Kidney (tissue), 14 donors: ENCODE measurements around the gene PKLR. TPM values are rescaled to one million over a fixed set of nuclear protein-coding genes. Genes with fewer than 3 reads are reported as not detected.
"Not testable (repeated sequence)": the region's sequence is repeated elsewhere in the genome, so short reads cannot be mapped to it uniquely, and the experiment has no call there.

Experiments
- DNase-seq, 5 donors: peaks; one replicate each; pipeline ENCODE4 v3.0.0-alpha.2; 2013 to 2020
- FAIRE-seq: peaks from 2 replicates; lab custom pipeline; 2012; peaks lifted over from hg19 to GRCh38; lab: Jason Lieb, UNC
- H3K27ac ChIP-seq, 2 donors: one replicate each; pipeline ENCODE4 v1.7.0; 2013; ENCODE audit warnings: low read depth in 2 of 2, low read length in 2 of 2, inconsistent platforms in 1 of 2
- H3K27me3 ChIP-seq: one replicate; pipeline ENCODE4 v1.7.1; 2013; ENCODE audit warnings: low read length, inconsistent platforms; ENCODE audit not compliant: control insufficient read depth, insufficient read depth
- H3K36me3 ChIP-seq, 3 donors: one replicate each; pipeline versions ENCODE4 v1.7.0 to v1.7.1; 2013; ENCODE audit warnings: low read length in 3 of 3, control low read depth in 1 of 3, inconsistent platforms in 1 of 3; ENCODE audit not compliant: insufficient read depth in 3 of 3, control insufficient read depth in 2 of 3
- H3K4me1 ChIP-seq, 3 donors: one replicate each; pipeline versions ENCODE4 v1.7.0 to v1.7.1; 2013; ENCODE audit warnings: low read length in 3 of 3, inconsistent platforms in 1 of 3, low read depth in 1 of 3; ENCODE audit not compliant: control insufficient read depth in 2 of 3, insufficient read depth in 2 of 3
- H3K4me3 ChIP-seq, 3 donors: one replicate each; pipeline versions ENCODE4 v1.7.0 to v1.8.1; 2013; ENCODE audit warnings: low read length in 3 of 3, control low read depth in 1 of 3, inconsistent platforms in 1 of 3
- H3K9ac ChIP-seq, 3 donors: one replicate each; pipeline versions ENCODE4 v1.7.0 to v1.7.1; 2013; ENCODE audit warnings: low read length in 3 of 3, control low read depth in 1 of 3, inconsistent platforms in 1 of 3
- H3K9me3 ChIP-seq, 3 donors: one replicate each; pipeline versions ENCODE4 v1.7.0 to v1.7.1; 2013; ENCODE audit warnings: low read length in 3 of 3, control low read depth in 1 of 3, inconsistent platforms in 1 of 3; ENCODE audit not compliant: control insufficient read depth in 2 of 3, insufficient read depth in 1 of 3
- CTCF ChIP-seq: IDR thresholded peaks from 3 replicates; pipeline ENCODE4 v1.5.1; 2012; ENCODE audit warnings: mild to moderate bottlenecking, moderate library complexity, borderline replicate concordance; ENCODE audit not compliant: insufficient read depth; ENCODE audit errors: extremely low read depth
- intact Hi-C: fragments of 100-400 bp; cut with DNase I; formaldehyde crosslinking; loops from one replicate; pipeline ENCODE4 v1.11.1; 2022
- polyA plus RNA-seq: library from polyadenylated mRNA; stranded (reverse); fragments of 350-450 nt; fragmentation: Illumina TruSeq; extraction: RNeasy Lipid Tissue Mini Kit (QIAGEN cat#74804); gene quantifications from one replicate; pipeline ENCODE4 v1.2.3, GENCODE V29; 2014; ENCODE audit warnings: low read depth, low replicate concordance; ENCODE audit not compliant: insufficient read depth
- total RNA-seq: library from RNA; stranded (reverse); fragmentation: NEBNext Ultra II Directional; extraction: Animal tissue kit (Norgen Biotek cat#: 25700); gene quantifications from one replicate; pipeline ENCODE4 v1.2.1, GENCODE V29; 2021
- donor health status: control.
- donor health status: control.
- donor health status: control.
- donor health status: control.
- donor health status: control.
- donor health status: DM: yes; HTN: yes; CAD: no.
- donor health status: Normal renal cell carcinoma (clear cell type).

Gene PKLR
- total and polyA plus RNA-seq, 2 donors from 2014 or later = 0.82 to 19.9 TPM

DNA sequence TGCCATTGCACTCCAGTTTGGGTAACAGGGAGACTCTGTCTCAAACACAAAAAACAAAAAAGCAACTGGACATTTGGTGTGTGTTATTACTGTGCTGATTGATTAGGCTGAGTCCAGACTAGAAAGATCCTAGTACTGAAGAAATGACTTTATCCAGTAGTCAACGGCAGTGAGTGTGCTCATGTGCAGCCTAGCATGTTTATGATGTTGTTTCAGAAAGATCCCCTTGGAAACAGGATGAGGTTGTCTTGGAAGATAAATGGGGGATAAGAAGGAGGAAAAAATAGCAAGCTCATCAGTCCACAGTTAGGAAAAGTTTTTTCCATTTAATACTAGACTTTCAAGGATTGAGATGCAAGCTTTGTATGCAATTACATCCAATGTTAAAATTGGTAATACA lies 33.7 kb upstream of the PKLR start:
- Histone ChIP-seq H3K9me3 (no peaks in the 10 kb centered on the region), H3K4me1 (peaks cover 0 to 3% (median 0%) of the 10 kb centered on the region in 3 donors), H3K27ac (no peak overlapping the region), H3K4me3 (no peak overlapping the region), H3K36me3 (peaks cover 24 to 50% (median 29%) of the 10 kb centered on the region in 3 donors), H3K9ac (no peak overlapping the region), H3K27me3 (no peaks in the 10 kb centered on the region)
- DNase-seq (peak in 2 of 5 donors; percentile 72 to 74), FAIRE-seq (no peak)
- TF ChIP-seq CTCF = no peak
- intact Hi-C loops = no loop called here

DNA sequence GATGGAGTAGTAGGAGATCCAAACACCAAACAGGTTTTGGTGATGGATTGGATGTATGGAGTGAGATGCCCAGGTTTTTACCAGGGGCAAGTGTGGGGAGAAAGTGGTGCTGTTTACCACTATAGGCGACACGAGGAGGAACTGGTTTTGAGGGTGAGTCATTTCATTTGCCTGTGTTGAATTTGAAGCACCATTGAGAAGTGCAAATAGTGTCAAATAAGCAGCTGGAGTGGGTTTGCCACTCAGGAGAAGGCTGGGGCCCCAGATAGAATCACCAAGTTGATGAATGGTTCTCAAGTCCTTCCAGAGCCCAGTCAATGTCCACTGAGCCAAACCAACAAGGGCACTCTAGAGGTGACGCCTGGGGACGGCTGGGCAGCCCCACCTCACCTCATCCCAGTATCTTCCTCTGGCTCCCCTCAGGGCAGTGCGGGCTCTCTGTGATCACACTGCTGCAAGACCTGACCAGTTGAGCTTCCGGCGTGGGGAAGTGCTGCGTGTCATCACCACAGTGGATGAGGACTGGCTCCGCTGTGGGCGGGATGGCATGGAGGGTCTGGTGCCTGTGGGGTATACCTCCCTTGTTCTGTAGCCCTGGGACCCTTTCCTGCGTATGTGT lies 28.9 kb upstream of the PKLR start:
- Histone ChIP-seq H3K27ac (no peak overlapping the region), H3K36me3 (peaks cover 6 to 21% (median 15%) of the 10 kb centered on the region in 3 donors), H3K4me1 (peaks cover 0 to 8% (median 0%) of the 10 kb centered on the region in 3 donors), H3K27me3 (no peaks in the 10 kb centered on the region), H3K9ac (no peak overlapping the region), H3K4me3 (no peak overlapping the region), H3K9me3 (no peaks in the 10 kb centered on the region)
- DNase-seq (no peak), FAIRE-seq (no peak)
- no peak for TF ChIP-seq CTCF
- intact Hi-C loops = no loop called here

GRCh38 chr1:155328856-155329255 lies 27.6 kb upstream of the PKLR start:
- H3K9me3 ChIP-seq, H3K4me1 ChIP-seq, DNase-seq, H3K4me3 ChIP-seq, FAIRE-seq, H3K27ac ChIP-seq, H3K27me3 ChIP-seq, H3K9ac ChIP-seq, intact Hi-C loops: not testable (repeated sequence)
- H3K36me3 ChIP-seq = peaks cover 2 to 15% (median 12%) of the 10 kb centered on the region in 3 donors

DNA sequence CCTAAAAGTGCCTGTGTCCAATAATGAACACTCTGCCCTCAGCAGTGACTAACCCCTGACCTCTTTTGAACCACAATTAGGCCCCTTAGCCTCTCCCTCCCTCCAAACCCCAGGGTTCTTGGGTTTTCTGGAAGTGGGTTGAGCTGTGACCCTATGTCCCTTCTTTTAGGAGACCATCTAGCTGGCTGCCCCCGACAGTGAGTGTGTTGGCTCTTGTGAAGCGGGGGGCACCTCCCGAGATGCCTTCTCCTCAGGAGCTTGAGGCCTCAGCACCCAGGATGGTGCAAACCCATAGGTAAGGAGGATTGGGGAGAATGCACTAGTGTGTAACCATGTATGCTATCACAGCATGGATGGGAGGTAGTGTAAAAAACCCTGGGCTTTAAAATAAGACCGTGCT lies 26.7 kb upstream of the PKLR start:
- Histone ChIP-seq H3K27me3 (no peaks in the 10 kb centered on the region), H3K27ac (no peak overlapping the region), H3K9ac (no peak overlapping the region), H3K36me3 (peaks cover 2 to 15% (median 12%) of the 10 kb centered on the region in 3 donors), H3K4me3 (no peak overlapping the region), H3K4me1 (peaks cover 0 to 6% (median 0%) of the 10 kb centered on the region in 3 donors), H3K9me3 (no peaks in the 10 kb centered on the region)
- FAIRE-seq (no peak), DNase-seq (no peak)
- intact Hi-C loops = no loop called here
- no peak for TF ChIP-seq CTCF
